AG09319 (cell line): ENCODE data around the gene PAK2.

ENCODE experiments used
- DNase-seq: peaks from one replicate; pipeline ENCODE4 v3.0.0-alpha.2; 2010; ENCODE audit warnings: low read depth; ENCODE audit errors: extremely low read depth
- CTCF ChIP-seq: IDR thresholded peaks from 2 replicates; pipeline ENCODE4 v1.5.1; 2011; ENCODE audit warnings: low read depth, mild to moderate bottlenecking, inconsistent platforms, low read length, moderate library complexity

PAK2 gene

GRCh38 chr3:196739671-196740480 is at the start of gene PAK2:
Gene PAK2, plus strand, starts transcription at chr3:196739857. Its CDS starts 42,790 bp downstream, at chr3:196782647.
- no peak for TF ChIP-seq CTCF
- DNase-seq = peak; percentile 64

GRCh38 chr3:196689941-196690660 is 49.6 kb upstream of the PAK2 start:
- TF ChIP-seq CTCF = no peak
- DNase-seq = no peak

- no peak for TF ChIP-seq CTCF
- DNase-seq = no peak
Observed at GRCh38 chr3:196691386-196691785, 48.3 kb upstream of the PAK2 start.

GRCh38 chr3:196694202-196694638 is 45.4 kb upstream of the PAK2 start:
- no peak; the same call in 1 of the 2 replicates for TF ChIP-seq CTCF
- no peak for DNase-seq

GRCh38 chr3:196694941-196695848 is 44.5 kb upstream of the PAK2 start:
- DNase-seq = no peak
- no peak for TF ChIP-seq CTCF

- no peak for TF ChIP-seq CTCF
- no peak for DNase-seq
Observed at GRCh38 chr3:196695849-196696226, 43.8 kb upstream of the PAK2 start.

GRCh38 chr3:196697270-196697669 is 42.4 kb upstream of the PAK2 start:
- no peak for TF ChIP-seq CTCF

More at GRCh38 chr3:196697270-196697669, 42.4 kb upstream of the PAK2 start:
- DNase-seq = no peak
